HEK293T (cell line): ENCODE results near the gene STARD8.
A peak's percentile ranks its signal among the peaks of the same experiment; 100 is the strongest.

ENCODE experiments used
- CTCF ChIA-PET: fragments of 350-600 bp; formaldehyde crosslinking; extraction: SDS; loops from one replicate; lab custom pipeline; 2021; ENCODE audit warnings: antibody characterized with exemption, inconsistent platforms; lab: Yijun Ruan, JAX
- POLR2A ChIA-PET: fragments of 350-600 bp; formaldehyde crosslinking; extraction: SDS; loops from one replicate; lab custom pipeline; 2020; ENCODE audit warnings: antibody characterized with exemption, inconsistent platforms; lab: Yijun Ruan, JAX
- DNase-seq: peaks from one replicate; pipeline ENCODE4 v3.0.0; 2012; ENCODE audit warnings: mixed read lengths; ENCODE audit errors: extremely low spot score
- ARNT ChIP-seq: fragments of 450-650 bp; IDR thresholded peaks from 2 replicates; pipeline ENCODE4 v1.6.1; 2017; ENCODE audit warnings: mild to moderate bottlenecking
- BHLHE40 ChIP-seq: fragments of 450-650 bp; IDR thresholded peaks from 2 replicates; pipeline ENCODE4 v1.6.1; 2016; ENCODE audit warnings: mild to moderate bottlenecking, moderate library complexity, borderline replicate concordance
- CTBP1 ChIP-seq: fragments of 450-650 bp; IDR thresholded peaks from 2 replicates; pipeline ENCODE4 v1.6.1; 2016; ENCODE audit warnings: borderline replicate concordance
- ELF4 ChIP-seq: fragments of 450-650 bp; IDR thresholded peaks from 2 replicates; pipeline ENCODE4 v1.6.1; 2017; ENCODE audit warnings: antibody characterized with exemption
- FOXA1 ChIP-seq: fragments of 450-650 bp; IDR thresholded peaks from 2 replicates; pipeline ENCODE4 v1.6.1; 2016; ENCODE audit warnings: mild to moderate bottlenecking
- FOXK2 ChIP-seq: fragments of 450-650 bp; IDR thresholded peaks from 2 replicates; pipeline ENCODE4 v1.6.1; 2016; ENCODE audit warnings: mild to moderate bottlenecking
- FOXM1 ChIP-seq: fragments of 450-650 bp; IDR thresholded peaks from 2 replicates; pipeline ENCODE4 v1.6.1; 2017; ENCODE audit warnings: mild to moderate bottlenecking, borderline replicate concordance
- HDGF ChIP-seq: fragments of 450-650 bp; IDR thresholded peaks from 2 replicates; pipeline ENCODE4 v1.6.1; 2017; ENCODE audit warnings: antibody characterized with exemption, borderline replicate concordance
- L3MBTL2 ChIP-seq: fragments of 450-650 bp; conservative IDR thresholded peaks from 2 replicates; pipeline ENCODE4 v1.6.1; 2016; ENCODE audit warnings: mild to moderate bottlenecking
- LEF1 ChIP-seq: fragments of 450-650 bp; IDR thresholded peaks from 2 replicates; pipeline ENCODE4 v1.6.1; 2017; ENCODE audit warnings: mild to moderate bottlenecking, borderline replicate concordance
- NFRKB ChIP-seq: fragments of 450-650 bp; IDR thresholded peaks from 2 replicates; pipeline ENCODE4 v1.6.1; 2016; ENCODE audit warnings: mild to moderate bottlenecking, moderate library complexity
- SP1 ChIP-seq: fragments of 450-650 bp; IDR thresholded peaks from 2 replicates; pipeline ENCODE4 v1.6.1; 2017
- SUZ12 ChIP-seq: fragments of 450-650 bp; IDR thresholded peaks from 2 replicates; pipeline ENCODE4 v1.6.1; 2016; ENCODE audit warnings: mild to moderate bottlenecking
- TARDBP ChIP-seq: fragments of 450-650 bp; IDR thresholded peaks from 2 replicates; pipeline ENCODE4 v1.6.1; 2016
- ZNF384 ChIP-seq: fragments of 450-650 bp; IDR thresholded peaks from 2 replicates; pipeline ENCODE4 v1.6.1; 2016
- TF ChIP-seq, protein P1 (sequence below): fragments of 450-650 bp; IDR thresholded peaks from 2 replicates; pipeline ENCODE4 v1.6.1; 2016

STARD8 gene

DNA sequence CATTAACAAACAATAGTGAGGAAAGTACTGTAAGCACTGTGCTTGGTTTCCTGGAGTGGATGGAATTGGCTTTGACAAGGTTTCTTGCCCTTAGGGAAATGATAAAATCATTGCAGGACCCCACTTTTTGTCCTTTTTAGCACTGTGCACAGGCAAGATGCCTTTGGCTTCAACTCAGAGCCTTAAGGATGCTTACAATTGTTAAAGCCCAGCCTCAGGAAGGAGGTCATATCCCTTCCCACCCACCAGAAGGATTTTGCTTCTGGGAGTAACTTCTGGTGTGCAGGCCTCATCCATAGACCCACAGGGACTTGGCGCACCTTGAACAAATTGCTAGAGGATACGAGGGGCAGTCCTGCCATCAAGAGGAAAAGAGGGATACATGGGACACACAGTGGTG, 44.5 kb downstream of the STARD8 start:
- no peak for DNase-seq

DNA sequence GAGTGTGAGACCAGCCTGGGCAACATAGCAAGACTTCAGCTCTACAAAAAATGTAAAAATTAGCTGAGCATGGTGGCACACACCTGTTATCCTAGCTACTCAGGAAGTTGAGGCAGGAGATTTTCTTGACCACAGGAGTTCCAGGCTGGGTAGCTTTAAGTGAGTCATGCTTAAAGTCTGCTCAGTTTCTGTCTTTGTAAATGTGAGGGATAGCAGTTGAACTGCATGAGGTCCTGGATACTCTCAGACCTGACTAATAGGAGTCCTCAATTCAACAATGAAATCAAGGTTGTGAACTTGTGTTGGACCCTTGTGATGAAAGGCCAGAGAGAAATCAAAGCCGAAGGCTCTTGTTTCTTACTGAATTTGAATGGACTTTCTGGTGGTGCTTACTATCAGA, 45.2 kb downstream of the STARD8 start:
- CTCF ChIA-PET, result no interaction called here

More for the DNA sequence above, 44.5 kb downstream of the STARD8 start:
- TF ChIP-seq ZNF384, result no peak
- TF ChIP-seq, protein P1, sequence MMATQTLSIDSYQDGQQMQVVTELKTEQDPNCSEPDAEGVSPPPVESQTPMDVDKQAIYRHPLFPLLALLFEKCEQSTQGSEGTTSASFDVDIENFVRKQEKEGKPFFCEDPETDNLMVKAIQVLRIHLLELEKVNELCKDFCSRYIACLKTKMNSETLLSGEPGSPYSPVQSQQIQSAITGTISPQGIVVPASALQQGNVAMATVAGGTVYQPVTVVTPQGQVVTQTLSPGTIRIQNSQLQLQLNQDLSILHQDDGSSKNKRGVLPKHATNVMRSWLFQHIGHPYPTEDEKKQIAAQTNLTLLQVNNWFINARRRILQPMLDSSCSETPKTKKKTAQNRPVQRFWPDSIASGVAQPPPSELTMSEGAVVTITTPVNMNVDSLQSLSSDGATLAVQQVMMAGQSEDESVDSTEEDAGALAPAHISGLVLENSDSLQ, result no peak
- TF ChIP-seq ELF4, result no peak
- no peak for TF ChIP-seq LEF1
- no peak for TF ChIP-seq HDGF
- no peak for TF ChIP-seq FOXA1
- no peak for TF ChIP-seq SUZ12
- ChIA-PET POLR2A (no interaction called here), CTCF (no interaction called here)

DNA sequence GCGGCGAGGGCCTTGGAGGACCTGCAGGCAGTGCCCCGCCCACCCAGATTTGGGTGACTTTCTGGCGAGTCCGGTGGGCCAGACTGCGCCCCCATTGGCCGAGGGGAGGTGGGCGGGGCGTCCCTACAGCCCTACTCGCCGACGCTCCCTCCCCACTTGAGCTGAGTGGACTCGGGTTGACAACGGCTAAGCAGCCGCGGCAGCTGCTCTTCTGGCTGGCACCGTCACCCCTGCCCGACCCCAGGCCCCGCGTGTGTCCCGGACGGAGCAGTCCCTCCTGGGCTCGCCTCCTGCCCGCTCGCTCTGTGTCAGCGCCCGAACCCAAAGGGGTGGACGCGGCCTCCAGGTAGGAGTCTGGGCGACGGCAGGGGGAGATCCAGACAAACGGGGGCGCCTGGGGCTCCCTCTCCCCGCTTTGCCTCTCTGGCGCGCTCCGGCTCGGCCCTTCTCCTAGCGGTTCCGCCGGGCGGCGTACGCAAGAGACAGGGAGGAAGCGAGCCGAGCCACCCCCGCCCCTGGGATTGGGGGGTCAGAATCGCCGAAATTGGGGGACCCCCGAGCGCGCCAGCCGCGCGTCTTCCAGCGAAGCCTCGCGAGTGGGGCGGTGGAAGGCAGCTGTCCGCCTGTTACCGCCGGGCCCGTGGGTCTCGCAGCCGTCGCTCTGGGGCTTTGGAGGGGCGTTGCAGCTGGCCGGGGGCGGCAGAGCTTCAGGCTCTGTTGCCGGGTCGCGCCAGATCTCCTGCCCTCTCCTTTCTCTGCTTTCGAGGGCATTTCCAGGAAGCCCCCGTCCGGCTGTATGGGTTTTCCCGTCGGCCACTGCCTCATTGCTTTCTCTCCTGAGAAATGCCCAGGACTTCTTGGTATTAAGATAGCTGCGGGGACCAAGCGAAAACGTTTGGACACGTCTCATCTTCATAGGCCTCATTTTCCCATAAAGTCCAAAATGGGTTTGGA, 46.3 kb downstream of the STARD8 start:
- ChIA-PET CTCF (no interaction called here), POLR2A (interaction anchor here (0.9 kb wide), 1 partner anchor 10 kb away, joined by 4 read pairs; no protein-coding TSS in a partner anchor)
- peak; percentile 76 for DNase-seq
- TF ChIP-seq FOXA1 (no peak), ELF4 (no peak), ARNT (no peak)
- TF ChIP-seq, protein P1, result no peak

More for the DNA sequence above, 45.2 kb downstream of the STARD8 start:
- TF ChIP-seq NFRKB (no peak), HDGF (no peak), CTBP1 (no peak), SUZ12 (no peak), BHLHE40 (no peak), FOXK2 (no peak), L3MBTL2 (no peak), ZNF384 (no peak), ARNT (no peak)
- TF ChIP-seq, protein P1, result no peak
- POLR2A ChIA-PET, result no interaction called here
- DNase-seq, result no peak

DNA sequence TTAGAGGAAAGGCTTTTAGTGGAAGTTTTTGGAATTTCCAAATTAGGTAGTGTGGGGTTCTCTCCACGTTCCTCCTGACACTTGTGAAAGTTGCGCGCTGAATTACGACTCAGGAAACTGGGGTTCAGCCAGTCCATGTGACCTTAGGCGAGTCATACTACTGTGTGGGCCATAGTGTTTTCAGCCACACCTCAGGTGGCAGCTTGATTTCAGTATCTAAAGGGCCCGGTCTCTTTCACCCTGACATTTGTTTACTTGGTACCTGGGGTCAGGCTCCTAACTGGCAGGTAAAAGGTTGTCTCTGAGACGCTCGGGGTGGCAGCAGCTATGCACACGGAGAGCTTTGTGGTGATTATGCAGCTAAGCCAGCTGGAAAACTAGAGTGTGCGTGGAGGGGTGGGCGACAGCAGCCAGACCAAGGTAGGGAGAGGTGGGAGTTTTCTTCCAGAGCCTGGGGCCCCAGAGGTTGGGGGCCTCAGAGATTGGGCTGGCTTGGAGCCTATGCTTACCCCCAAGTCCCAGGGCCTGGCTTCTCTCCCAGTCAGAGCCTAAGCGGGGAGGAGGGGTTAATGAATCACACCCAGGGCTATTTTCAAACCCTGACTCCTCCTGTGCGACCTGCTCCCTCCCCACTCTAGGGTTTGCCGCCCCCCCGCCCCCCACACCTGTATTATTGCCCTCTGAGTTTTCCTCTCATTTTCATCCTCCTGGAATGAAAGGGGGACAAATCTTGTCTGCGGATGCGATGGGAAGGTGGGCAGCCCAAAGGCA, 47.2 kb downstream of the STARD8 start:
- CTCF ChIA-PET, result no interaction called here
- POLR2A ChIA-PET, result no interaction called here
- TF ChIP-seq ARNT, result no peak
- TF ChIP-seq TARDBP, result no peak
- TF ChIP-seq HDGF, result no peak
- TF ChIP-seq LEF1, result no peak
- TF ChIP-seq BHLHE40, result no peak
- no peak for TF ChIP-seq FOXA1
- TF ChIP-seq FOXM1, result no peak
- TF ChIP-seq SP1, result no peak
- no peak for TF ChIP-seq L3MBTL2
- TF ChIP-seq, protein P1, result no peak
- TF ChIP-seq ZNF384, result no peak
- TF ChIP-seq SUZ12, result no peak
- no peak for TF ChIP-seq NFRKB

DNA sequence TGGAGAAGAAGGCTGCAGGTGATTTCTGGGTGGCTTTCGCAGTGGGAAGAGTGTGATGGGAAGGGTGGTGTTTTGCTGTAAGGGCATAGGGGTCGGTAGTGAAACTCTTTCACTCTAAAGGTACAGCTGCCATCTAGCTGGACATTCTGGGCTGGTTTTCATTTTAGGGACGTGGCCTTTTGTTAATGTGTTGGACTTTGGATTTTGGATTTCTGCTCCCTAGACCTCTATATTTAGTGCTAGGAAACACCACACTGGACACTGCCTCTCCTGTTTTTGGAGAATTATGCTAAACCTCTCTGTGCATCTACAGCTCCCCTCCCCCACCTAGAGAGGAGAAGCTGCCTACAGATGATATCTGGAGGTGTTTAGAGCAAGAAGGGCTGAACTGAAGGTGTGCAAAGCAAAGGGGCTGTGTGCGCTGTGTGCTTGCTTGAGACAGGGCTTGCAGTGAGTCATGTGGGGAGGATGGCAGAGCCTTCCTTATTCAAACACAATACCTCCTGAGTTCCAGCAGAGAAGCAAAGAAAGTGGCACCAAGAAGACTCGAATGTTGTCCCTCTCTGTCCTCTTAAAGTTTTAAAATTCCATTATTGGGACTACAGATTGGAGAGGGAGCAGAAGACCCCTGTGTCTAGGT, 47.9 kb downstream of the STARD8 start:
- ChIA-PET POLR2A (no interaction called here), CTCF (interaction anchor here (1.2 kb wide), 1 partner anchor 15 kb away, joined by 4 read pairs; no protein-coding TSS in a partner anchor)
- no peak for DNase-seq
- TF ChIP-seq L3MBTL2 (no peak), NFRKB (no peak), FOXK2 (no peak), SP1 (no peak), FOXA1 (no peak), ZNF384 (no peak), ARNT (no peak), LEF1 (no peak), ELF4 (no peak), BHLHE40 (no peak)
- TF ChIP-seq, protein P1, result no peak

More for the DNA sequence above, 47.2 kb downstream of the STARD8 start:
- DNase-seq, result no peak
